HG02885 (cell line): Measurements from ENCODE around the gene EIF2S3B.
"Not testable (repeated sequence)": the region's sequence is repeated elsewhere in the genome, so short reads cannot be mapped to it uniquely, and the experiment has no call there.

Source experiments
- ATAC-seq: cut with Tn5 transposase; IDR thresholded peaks from one replicate; pipeline ENCODE4 v1.9.1; 2021; ENCODE audit warnings: mild to moderate bottlenecking; ENCODE audit not compliant: unreplicated experiment, poor library complexity

EIF2S3B gene

DNA sequence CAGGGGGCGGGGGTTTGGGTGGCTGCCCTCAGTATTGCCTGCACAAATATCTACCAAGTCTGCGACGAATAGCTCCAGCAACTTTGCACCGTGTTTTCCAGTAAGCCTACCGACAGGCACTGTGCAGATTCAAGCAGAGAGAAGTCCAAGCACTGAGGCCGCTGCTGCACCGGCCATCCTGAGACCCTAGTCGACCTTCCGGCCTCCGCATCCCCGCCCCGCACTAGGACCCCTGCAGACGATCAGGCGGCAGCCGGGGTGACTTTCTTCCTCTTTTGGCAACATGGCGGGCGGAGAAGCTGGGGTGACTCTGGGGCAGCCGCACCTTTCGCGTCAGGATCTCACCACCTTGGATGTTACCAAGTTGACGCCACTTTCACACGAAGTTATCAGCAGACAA is at the start of gene EIF2S3B:
EIF2S3B (plus strand) TSS at position 271 of the 400 bp plus-strand sequence; CDS start at position 284, 13 bp downstream.
- ATAC-seq, result no peak

DNA sequence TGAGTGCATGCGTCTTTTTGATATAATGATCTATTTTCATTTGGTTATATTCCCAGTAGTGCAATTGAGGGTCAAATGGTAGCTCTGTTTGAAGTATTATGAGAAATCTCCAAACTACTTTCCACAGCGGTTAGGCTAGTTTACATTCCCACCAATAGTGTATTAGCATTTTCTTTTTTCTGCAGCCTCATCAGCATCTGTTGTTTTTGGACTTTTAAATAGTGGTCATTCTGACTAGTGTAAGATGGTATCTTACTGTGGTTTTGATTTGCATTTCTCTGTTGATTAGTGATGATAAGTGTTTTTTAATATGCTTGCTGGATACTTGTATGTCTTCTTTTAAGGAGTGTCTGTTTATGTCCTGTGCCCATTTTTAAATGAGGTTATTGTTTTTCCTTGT is 48.8 kb upstream of the EIF2S3B start:
- ATAC-seq, result no peak

DNA sequence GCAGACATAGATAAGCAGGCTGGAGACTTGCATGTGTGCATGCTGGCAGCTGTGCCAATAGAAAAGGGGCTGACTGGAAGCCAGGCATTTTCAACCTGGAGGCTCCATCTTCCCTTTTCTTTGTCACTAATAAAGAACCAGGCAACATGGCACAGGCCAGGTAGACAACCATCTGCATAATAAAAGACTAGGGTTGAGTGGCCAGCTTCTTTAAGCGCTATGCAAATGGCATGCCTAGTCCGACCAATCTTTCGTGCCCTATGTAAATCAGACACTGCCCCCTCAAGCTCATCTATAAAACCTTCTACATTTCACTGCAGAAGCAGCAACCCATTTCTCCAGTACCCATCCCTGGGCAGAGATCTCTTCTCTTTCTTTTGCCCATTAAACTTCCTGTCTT is 47.9 kb upstream of the EIF2S3B start:
- no peak for ATAC-seq

DNA sequence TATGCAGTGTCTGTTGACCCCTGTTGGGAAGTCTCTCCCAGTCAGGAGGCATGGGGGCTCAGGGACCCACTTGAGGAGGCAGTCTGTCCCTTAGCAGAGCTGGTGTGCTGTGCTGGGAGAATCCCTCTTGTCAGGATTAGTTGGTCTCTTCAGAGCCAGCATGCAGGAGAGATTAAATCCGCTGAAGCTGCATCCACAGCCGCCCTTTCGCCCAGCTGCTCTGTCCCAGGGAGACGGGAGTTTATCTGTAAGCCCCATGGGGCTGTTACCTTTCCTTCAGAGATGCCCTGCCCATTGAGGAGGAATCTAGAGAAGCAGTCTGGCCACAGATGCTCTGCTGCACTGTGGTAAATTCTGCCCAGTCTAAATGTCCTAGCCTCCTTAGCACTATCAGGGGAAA is 39.4 kb upstream of the EIF2S3B start:
- no peak for ATAC-seq

DNA sequence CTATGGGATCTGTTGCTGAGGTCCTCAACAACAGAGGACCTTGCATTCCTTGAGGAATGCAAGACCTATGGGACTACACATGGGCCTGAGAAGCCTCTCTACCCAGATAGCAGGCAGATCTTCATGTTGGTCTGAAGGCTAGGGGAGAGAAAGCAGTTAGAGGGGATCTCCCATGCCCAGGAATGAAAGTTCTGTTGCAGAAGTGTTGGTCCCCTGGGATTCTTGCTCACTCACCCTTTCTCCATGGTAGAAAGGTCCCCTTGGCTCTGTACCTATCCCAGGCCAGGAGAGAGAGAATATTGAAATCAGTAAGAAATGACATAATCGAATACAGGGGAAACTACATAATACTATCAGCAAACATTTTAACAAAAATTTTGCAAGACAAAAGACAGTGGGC is 36.0 kb upstream of the EIF2S3B start:
- ATAC-seq, result no peak

DNA sequence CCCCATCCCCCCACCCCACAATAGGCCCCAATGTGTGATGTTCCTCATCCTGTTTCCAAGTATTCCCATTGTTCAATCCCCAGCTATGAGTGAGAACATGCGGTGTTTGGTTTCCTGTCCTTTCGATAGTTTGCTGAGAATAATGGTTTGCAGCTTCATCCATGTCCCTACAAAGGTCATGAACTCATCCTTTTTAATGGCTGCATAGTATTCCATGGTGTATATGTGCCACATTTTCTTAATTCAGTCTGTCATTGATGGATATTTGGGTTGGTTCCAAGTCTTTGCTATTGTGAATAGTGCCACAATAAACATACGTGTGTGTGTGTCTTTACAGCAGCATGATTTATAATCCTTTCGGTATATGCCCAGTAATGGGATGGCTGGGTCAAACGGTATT is 32.9 kb upstream of the EIF2S3B start:
- not testable (repeated sequence) for ATAC-seq

DNA sequence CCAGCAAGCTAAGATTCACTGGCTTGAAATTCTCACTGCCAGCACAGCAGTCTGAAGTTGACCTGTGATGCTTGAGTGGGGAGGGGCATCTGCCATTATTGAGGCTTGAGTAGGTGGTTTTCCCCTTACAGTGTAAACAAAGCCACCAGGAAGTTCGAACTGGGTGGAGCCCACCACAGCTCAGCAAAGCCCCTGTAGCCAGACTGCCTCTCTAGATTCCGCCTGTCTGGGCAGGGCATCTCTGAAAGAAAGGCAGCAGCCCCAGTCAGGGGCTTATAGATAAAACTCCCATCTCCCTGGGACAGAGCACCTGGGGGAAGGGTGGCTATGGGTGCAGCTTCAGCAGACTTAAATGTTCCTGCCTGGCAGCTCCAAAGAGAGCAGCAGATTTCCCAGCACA is 23.8 kb upstream of the EIF2S3B start:
- ATAC-seq, result not testable (repeated sequence)

DNA sequence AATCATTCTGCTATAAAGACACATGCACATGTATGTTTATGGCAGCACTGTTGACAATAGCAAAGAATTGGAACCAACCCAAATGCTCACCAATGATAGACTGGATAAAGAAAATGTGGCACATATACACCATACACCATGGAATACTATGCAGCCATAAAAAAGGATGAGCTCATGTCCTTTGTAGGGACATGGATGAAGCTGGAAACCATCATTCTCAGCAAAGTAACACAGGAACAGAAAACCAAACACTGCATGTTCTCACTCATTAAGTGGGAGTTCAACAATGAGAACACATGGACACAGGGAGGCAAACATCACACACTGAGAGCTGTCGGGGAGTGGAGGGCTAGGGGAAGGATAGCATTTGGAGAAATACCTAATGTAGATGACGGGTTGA is 18.4 kb upstream of the EIF2S3B start:
- not testable (repeated sequence) for ATAC-seq

DNA sequence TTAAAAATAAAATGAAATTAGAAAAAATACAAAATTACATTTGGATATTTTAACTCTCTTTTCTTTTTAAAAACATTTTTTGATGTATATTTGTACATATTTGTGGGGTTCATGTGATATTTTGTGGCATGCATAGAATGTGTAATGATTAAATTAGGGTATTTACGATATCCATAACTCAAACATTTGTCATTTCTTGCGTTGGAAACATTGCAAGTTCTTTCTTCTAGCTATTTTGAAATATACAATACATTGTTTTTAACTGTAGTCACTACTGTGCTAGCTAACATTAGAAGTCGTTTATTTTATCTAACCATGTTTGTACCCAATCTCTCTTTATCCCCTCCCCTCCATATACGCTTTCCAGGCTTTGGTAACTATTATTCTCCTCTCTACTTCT is 13.9 kb upstream of the EIF2S3B start:
- no peak for ATAC-seq

DNA sequence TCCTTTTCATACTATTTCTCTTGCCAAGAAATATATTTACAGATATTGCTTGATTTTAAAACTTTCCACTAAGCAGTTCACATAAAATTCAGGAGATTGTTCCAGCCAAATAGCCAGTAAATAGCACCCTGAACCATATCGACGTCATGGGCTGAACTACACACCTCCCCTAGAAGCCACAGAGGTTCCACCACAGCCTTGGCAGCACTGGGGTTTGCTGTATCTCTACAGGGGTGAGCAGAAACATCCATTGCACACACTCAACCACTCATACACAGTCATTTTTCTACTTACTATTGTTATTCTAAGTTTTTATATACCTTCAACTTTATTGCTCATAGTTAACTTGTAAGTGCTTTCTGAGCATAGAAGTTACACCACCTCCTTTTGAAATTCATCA is 8.1 kb upstream of the EIF2S3B start:
- ATAC-seq, result no peak

DNA sequence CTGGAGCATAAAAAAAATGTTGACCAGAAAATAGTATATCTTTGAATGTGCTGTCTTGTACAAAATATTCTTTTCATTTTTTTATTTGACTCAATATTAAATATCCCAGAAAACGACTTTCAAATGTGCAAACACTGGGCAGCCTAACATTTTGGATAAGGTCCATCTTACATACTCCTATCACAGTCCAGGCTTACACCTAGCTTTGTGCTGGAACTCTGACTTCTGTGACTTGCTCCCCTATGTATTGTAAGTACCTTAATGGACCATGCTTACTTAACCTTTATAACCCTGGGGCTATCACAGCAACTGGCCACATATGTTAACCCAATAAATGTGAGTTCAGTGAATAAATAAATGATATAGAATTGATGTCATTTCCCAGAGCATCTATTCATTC is 7.6 kb upstream of the EIF2S3B start:
- no peak for ATAC-seq

DNA sequence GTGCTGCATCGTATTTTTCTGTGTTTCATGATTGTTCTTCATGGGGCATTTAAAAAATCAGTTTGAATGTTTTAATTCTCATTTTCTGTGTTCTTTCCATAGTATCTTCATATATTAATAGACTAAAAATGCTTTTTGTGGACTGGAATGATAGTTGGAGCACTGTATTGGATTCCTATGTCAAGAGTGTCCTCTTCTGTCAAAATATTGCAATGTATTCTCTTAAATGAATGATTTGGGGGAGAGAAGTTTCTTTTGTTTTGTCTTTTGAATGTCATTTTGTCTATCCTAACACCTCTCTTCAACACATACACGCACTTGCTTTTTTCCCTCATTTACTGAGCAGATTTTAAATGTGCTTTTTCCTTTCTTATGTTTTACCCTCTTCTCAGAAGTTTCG is 4.7 kb upstream of the EIF2S3B start:
- no peak for ATAC-seq

DNA sequence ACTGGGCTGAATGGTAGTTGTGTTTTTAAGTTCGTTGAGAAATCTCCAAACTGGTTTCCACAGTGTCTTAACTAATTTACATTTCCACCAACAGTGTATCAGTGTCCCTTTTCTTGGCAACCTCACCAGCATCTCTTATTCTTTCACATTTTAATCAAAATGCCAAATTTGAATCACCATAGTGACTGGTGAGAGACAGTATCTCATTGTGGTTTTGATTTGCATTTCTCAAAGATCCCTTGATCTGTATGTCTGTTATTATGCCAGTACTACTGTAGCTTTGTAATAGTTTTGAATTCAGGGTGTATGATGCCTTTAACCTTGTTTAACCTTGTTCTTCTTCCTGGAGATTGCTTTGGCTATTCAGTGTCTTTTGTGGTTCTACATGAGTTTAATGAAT is 2.2 kb upstream of the EIF2S3B start:
- no peak for ATAC-seq

DNA sequence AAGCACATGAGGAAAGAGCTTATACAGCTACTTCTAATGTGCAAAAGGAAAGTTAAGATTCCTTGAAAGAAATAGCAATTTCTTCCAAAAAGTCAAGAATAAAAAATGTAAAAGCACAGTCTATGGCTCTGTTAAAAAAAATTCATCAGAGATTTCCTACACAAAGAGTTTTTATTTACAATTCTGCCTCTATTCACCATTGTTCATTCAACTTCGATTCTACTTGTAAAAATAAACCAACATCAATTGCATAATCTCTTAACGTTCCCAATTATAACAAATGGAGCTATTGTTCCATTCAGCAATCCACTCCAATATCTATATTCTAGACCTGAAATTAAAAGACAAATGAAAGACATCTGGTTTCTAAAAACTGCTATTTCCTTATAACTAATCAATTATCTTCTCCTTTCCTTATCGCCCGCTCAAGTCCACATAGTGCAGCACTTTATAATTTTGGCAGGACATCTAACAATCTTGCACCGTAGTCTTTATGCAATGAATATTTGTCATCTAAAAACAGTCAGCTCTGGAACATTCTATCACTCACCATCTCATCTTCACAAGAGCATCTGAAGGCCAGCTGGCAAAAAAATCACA is 6.2 kb downstream of the EIF2S3B start:
- ATAC-seq, result no peak

DNA sequence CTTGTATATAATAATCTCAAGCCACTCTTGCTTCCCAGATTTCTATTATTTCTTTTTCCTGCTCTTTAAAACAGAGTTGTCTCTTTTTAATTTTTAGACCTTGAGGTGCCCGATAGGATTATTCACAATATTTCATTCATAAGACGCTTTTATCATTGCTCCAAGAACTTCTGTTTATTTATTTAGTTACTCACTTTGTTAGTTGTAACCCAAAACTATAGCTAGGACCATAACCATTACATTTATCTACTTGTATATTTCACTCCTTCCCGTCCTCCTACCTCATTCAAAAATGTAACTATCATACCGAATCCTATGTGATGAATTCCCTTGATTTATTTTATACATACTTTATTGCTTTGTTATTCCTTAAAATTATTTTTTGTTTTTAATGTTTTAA is 7.1 kb downstream of the EIF2S3B start:
- no peak for ATAC-seq

DNA sequence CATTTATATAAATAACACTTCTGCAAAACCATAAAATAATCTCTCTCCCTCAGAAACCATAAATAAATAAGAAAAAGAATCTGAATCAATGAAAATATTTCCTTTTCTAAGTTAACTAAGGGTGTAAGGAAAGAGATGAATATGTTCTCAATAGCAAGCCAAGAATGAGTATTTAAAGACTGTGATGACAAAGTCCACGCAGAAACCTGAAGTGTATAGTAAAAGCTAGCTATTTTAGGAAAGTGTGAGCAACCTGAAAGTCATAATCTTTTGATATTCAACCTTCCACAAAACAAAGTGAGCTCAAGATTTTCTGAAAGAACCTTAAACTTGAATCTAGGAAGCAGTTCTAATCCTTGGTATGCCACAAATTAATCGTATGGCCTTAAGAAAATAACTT is 15.9 kb downstream of the EIF2S3B start:
- ATAC-seq, result no peak

DNA sequence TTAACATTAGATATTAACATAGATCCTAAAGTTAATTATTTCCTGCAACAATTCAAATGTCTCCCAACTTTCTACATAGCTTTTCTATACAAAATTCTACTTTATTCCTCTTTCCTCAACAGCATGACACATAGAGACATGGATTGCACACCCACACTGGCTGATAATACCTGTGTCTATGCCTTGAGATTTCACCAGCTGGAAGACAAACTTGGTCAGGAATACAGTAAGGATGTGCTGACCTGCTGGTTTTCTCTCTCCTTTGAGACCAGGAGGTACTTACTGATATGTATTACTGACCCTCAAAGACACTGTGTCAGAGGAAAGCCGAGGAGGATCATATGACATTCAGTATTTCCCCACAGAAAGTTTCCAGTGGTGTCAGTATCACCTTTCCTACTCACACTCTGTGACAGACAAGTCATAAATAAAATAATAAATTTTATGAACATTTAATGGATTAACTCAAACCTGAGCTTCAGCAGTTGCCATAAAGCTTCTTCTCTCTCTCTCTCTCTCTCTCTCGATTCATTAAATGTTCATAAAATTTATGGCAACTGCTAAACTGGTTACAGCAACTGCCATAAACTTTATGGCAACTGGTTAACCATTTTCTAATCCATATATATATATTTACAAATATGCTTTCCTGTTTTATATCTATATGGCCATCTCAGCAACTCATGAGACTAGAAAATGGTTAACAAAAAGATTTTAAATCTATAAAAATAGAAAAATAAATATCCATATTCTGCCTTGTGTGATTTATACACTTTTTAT is 22.7 kb downstream of the EIF2S3B start:
- ATAC-seq, result no peak

DNA sequence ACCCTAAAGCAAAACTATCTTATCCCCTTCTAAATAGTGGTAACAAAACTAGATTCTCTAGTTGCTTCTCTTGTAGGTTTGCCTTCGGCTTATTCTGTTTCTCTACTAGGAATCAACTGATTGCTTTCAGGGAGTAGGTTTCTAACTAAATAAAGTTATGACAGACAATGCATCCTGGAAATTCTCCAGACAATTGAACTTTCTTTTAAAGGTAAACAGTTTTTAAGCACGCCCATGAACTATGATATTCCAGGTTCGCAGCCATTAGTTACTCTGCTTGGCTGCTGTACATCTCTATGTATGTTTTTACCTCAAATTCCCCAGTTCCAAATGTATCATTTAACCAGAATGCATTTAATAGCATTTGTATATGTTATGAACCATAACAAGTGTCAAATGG is 23.9 kb downstream of the EIF2S3B start:
- ATAC-seq, result no peak

DNA sequence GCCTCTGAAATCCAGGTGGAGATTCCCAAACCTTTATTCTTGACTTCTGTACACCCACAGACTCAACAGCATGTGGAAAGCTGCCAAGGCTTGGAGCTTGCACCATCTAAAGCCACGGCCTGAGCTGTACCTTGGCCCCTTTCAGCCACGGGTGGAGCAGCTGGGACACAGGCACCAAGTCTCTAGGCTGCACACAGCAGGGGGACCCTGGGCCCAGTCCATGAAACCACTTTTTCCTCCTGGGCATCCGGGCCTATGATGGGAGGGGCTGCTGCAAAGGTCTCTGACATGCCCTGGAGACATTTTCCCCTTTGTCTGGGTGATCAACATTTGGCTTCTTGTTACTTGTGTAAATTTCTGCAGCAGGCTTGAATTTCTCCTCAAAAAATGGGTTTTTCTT is 32.0 kb downstream of the EIF2S3B start:
- no peak for ATAC-seq

DNA sequence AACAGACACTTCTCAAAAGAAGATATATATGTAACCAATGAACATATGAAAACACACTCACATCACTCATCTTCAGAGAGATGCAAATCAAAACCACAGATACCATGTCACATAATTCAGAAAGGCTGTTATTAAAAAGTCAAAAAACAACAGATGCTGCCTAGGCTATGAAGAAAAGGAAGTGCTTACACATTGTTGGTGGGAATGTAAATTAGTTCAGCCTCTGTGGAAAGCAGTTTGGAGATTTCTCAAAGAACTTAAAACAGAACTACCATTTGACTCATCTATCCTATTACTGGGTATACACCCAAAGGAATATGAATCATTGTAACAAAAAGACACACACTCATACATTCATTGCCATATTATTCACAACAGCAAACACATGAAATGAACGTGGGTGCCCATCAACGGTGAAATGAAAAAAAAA is 35.1 kb downstream of the EIF2S3B start:
- ATAC-seq, result peak; percentile 89

DNA sequence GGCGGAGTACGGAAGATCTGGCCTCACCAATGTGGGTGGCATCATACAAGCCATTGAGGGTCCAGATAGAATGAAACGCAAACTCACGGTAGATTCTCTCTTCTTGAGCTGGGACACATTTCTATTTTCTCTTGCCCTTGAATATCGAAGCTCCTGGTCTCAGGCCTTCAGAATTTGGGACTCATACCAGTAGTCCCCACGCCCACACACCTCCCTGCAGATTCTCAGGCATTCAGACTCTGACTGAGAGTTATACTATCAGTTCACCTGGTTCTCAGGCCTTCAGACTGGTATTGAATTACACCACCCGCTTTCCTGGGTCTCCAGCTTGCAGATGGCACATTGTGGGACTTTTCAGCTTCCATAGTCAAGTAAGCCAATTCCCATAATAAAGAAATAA is 37.8 kb downstream of the EIF2S3B start:
- peak; percentile 52 for ATAC-seq

DNA sequence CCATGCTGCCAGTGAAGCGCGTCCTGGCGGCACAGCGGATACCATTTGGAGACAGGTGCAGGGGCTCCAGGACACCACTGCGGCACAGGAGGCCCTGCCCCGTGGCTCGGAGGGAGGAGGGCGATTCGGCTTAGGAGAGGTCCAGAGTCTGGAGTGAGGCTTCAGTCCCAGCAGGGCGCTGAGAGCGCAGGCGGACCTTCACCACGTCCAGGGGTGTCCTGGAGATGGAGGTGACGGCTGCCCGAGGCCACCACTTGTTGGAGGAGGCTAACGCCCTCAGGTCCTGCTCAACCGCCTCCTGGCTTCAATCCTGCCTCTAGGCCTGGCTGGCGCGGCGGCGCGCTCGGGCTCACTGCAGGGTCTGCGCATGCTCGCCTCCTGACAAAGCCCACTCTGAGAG is 45.7 kb downstream of the EIF2S3B start:
- no peak for ATAC-seq
